Psoas muscle (tissue), 8 donors: ENCODE results near the gene CAMK1D. TPM values are rescaled to one million over a fixed set of nuclear protein-coding genes. Genes with fewer than 3 reads are reported as not detected.

Source experiments
- ATAC-seq, 4 donors: fragments of 200-7000 bp; cut with Tn5 transposase; one replicate each; pipeline ENCODE4 v1.9.1; 2020; ENCODE audit warnings: moderate library complexity in 3 of 4, mild to moderate bottlenecking in 2 of 4
- DNase-seq, 2 donors: peaks; one replicate each; pipeline ENCODE4 v3.0.0-alpha.2; 2020
- H3K27ac ChIP-seq: fragments of 200-600 bp; one replicate; pipeline ENCODE4 v1.8.0; 2022
- H3K27me3 ChIP-seq, 3 donors: fragments of 200-600 bp in 1 of 3; one replicate each; pipeline versions ENCODE4 v1.6.1 to v1.8.0; 2013 to 2022; ENCODE audit warnings: low read length in 2 of 3, mild to moderate bottlenecking in 2 of 3, moderate library complexity in 1 of 3; ENCODE audit not compliant: insufficient read depth in 3 of 3
- H3K36me3 ChIP-seq, 2 donors: fragments of 200-600 bp in 1 of 2; one replicate each; pipeline versions ENCODE4 v1.6.1 to v1.8.0; 2013 to 2022; ENCODE audit warnings: low read depth in 1 of 2, mild to moderate bottlenecking in 1 of 2, moderate library complexity in 1 of 2; ENCODE audit not compliant: insufficient read depth in 1 of 2
- H3K4me1 ChIP-seq: fragments of 200-600 bp; one replicate; pipeline ENCODE4 v1.8.0; 2022
- H3K4me3 ChIP-seq: fragments of 200-600 bp; one replicate; pipeline ENCODE4 v1.8.0; 2022; ENCODE audit warnings: mild to moderate bottlenecking
- H3K9me3 ChIP-seq: fragments of 200-600 bp; one replicate; pipeline ENCODE4 v1.8.0; 2022
- CTCF ChIP-seq: fragments of 200-600 bp; IDR thresholded peaks from one replicate; pipeline ENCODE4 v1.8.0; 2022; ENCODE audit warnings: antibody characterized with exemption
- WGBS, 3 donors: extraction: QIAGEN DNeasy Blood & Tissue Kit; methylation state at CpG; one replicate each; pipeline versions ENCODE4 v1.1.6 to v1.1.7; 2013; 5-methylcytosine and 5-hydroxymethylcytosine counted together
- intact Hi-C, 2 donors: fragments of 100-400 bp; cut with DNase I; formaldehyde crosslinking; loops; one replicate each; pipeline versions ENCODE4 v1.11.0 to v1.14.2; 2022
- polyA plus RNA-seq, 3 donors: library from polyadenylated mRNA; stranded (reverse); fragments of 200-250 nt; gene quantifications; one replicate each; pipeline ENCODE4 v1.2.3, GENCODE V29; 2013
- total RNA-seq, 4 donors: library from RNA; stranded (reverse); fragmentation: NEBNext Ultra II Directional in 2 of 4; extraction: Animal tissue kit (Norgen Biotek cat#: 25700) in 2 of 4; gene quantifications; one replicate each; pipeline versions ENCODE4 v1.2.1 to v1.2.4, GENCODE V29; 2021 to 2023
- donor health status: healthy with polysubstance abuse.
- donor health status: DM: no; HTN: no; CAD: no; lungs with moderate emphysema.
- donor health status: Bipolar disorder and iron deficiency.
- donor health status: healthy.
- donor health status: DM: yes; HTN: yes; CAD: no.
- donor health status: DM: no; HTN: no; CAD: no.
- donor health status: DM: no; HTN: no; CAD: no.
- donor health status: DM: yes; HTN: yes; CAD: no.

The CAMK1D gene
- total and polyA plus RNA-seq, 7 donors: 0.39 to 1.8 (median 0.53) TPM

GRCh38 chr10:12634621-12634931 lies 285.2 kb downstream of the CAMK1D start:
- Histone ChIP-seq H3K27me3 (no peaks in the 10 kb centered on the region), H3K27ac (no peak overlapping the region), H3K4me3 (no peak overlapping the region), H3K4me1 (no peaks in the 10 kb centered on the region), H3K9me3 (no peaks in the 10 kb centered on the region), H3K36me3 (no peaks in the 10 kb centered on the region)
- DNase-seq (peak in 1 of 2 donors; percentile 27), ATAC-seq (no peak)
- 56 to 66% (median 61%) methylated on average over 10 of the region's 10 CpGs for WGBS, 3 donors
- no peak for TF ChIP-seq CTCF
- intact Hi-C loops: no loop called here

DNA sequence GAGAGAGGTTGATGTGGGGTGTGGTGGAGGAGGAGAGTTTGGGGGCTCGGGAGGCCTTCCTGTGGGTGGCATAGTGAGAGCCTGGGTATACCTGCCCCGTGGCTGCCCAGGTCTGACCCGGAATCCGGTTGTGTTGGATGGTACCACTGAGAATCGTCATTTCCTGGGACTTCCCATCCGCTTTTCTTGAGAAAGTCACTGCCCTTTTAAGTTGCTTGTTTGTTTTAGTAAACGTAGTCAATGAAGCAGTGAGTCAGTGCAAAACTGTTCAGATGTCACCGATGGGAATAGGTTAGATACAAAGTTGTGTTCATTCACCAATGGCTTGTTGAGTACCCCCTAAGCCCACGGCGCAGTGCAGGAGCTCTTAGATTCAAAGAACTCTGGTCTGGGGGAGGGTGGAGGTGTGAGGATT lies 285.8 kb downstream of the CAMK1D start:
- TF ChIP-seq CTCF: no peak
- Histone ChIP-seq H3K4me3 (no peak overlapping the region), H3K27me3 (no peaks in the 10 kb centered on the region), H3K4me1 (no peaks in the 10 kb centered on the region), H3K27ac (no peak overlapping the region), H3K9me3 (no peaks in the 10 kb centered on the region), H3K36me3 (no peaks in the 10 kb centered on the region)
- intact Hi-C loops: no loop called here
- no peak for DNase-seq
- ATAC-seq: no peak
- 77 to 89% (median 88%) methylated on average over 10 of the region's 10 CpGs for WGBS, 3 donors

GRCh38 chr10:12636571-12636970 lies 287.2 kb downstream of the CAMK1D start:
- no peaks in the 10 kb centered on the region for H3K9me3 ChIP-seq
- no peak for TF ChIP-seq CTCF
- no peak overlapping the region for H3K4me3 ChIP-seq
- ATAC-seq (no peak), DNase-seq (no peak)
- WGBS, 3 donors: 62 to 65% (median 63%) methylated on average over 3 of the region's 3 CpGs
- H3K36me3 ChIP-seq: no peaks in the 10 kb centered on the region
- no peaks in the 10 kb centered on the region for H3K27me3 ChIP-seq
- H3K27ac ChIP-seq: no peak overlapping the region
- H3K4me1 ChIP-seq: no peaks in the 10 kb centered on the region
- intact Hi-C loops: no loop called here

- intact Hi-C loops: no loop called here
- 87 to 92% (median 90%) methylated on average over 8 of the region's 8 CpGs for WGBS, 3 donors
Observed at GRCh38 chr10:12637649-12638048, 288.3 kb downstream of the CAMK1D start.

More at GRCh38 chr10:12637649-12638048, 288.3 kb downstream of the CAMK1D start:
- no peak overlapping the region for H3K27ac ChIP-seq
- H3K36me3 ChIP-seq: no peaks in the 10 kb centered on the region
- TF ChIP-seq CTCF: no peak
- no peaks in the 10 kb centered on the region for H3K4me1 ChIP-seq
- no peaks in the 10 kb centered on the region for H3K27me3 ChIP-seq
- DNase-seq (no peak), ATAC-seq (no peak)
- H3K4me3 ChIP-seq: no peak overlapping the region
- no peaks in the 10 kb centered on the region for H3K9me3 ChIP-seq
